Measurements from ENCODE around the gene MPZL2.

The MPZL2 gene

GRCh38 chr11:118267486-118267885, 3.4 kb upstream of the MPZL2 start:
- H3K36me3 Mint-ChIP-seq (ENCODE audit: low read depth): peaks cover 8% of the 10 kb centered on the region
- H3K27ac Mint-ChIP-seq: no peak overlapping the region
- peaks cover 13% of the 10 kb centered on the region for H3K27me3 Mint-ChIP-seq
- H3K4me1 Mint-ChIP-seq (ENCODE audit: low read depth): peaks cover 24% of the 10 kb centered on the region
- no peak overlapping the region for H3K4me3 Mint-ChIP-seq
- no peaks in the 10 kb centered on the region for H3K9me3 Mint-ChIP-seq

- peaks cover 8% of the 10 kb centered on the region for H3K27me3 Mint-ChIP-seq
- no peak overlapping the region for H3K4me3 Mint-ChIP-seq
- H3K27ac Mint-ChIP-seq: no peak overlapping the region
- no peaks in the 10 kb centered on the region for H3K9me3 Mint-ChIP-seq
- H3K36me3 Mint-ChIP-seq (ENCODE audit: low read depth): peaks cover 21% of the 10 kb centered on the region
- H3K4me1 Mint-ChIP-seq (ENCODE audit: low read depth): peaks cover 37% of the 10 kb centered on the region
Observed at GRCh38 chr11:118265954-118266353, 1.9 kb upstream of the MPZL2 start.

DNA sequence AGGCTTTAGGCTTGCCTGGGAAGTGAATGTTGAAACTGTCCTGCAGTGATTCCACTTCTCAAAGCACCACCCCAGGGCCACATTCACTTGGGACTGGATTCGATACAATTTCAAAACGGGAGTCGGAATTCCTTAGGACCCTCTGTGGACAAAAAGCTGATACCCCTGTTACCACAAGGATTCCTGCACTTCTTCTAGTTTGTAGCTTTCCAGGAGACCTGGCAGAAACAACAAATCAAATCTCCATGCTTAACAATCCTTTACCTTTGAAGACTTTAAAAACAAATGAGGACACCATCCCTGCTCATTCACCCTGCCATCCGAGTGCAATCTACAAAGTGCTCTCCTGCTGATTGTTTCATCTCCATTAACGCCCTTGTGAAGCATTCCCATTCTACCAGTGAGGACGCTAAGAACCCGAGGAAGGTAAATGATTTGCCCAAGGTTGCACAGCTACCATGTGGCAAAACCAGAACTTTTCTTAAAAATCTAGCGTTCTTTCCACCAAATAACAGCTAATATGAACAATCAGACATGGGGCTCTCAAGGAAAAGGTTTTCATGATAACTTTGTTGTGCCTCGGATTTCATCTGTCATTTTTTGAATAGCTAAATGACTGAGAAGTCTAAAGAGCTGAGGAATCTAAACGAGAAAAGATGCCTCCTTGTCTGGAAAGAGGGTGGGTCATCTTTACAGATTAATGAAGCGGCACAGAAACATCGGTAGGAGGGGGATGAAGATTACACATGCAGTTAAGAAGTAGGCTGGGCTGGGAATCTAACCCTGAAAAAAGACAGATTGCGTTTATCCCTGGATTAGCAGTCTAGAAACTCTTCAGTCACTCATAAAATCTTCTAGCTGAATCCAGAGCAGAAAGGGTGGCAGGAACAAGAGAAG, 720 bp upstream of the MPZL2 start:
- Mint-ChIP-seq H3K27me3 (peaks cover 8% of the 10 kb centered on the region), H3K4me1 (ENCODE audit: low read depth) (peaks cover 48% of the 10 kb centered on the region), H3K4me3 (peak overlapping the region; percentile 87), H3K9me3 (no peaks in the 10 kb centered on the region), H3K27ac (peak overlapping the region; percentile 81), H3K36me3 (ENCODE audit: low read depth) (peaks cover 33% of the 10 kb centered on the region)

DNA sequence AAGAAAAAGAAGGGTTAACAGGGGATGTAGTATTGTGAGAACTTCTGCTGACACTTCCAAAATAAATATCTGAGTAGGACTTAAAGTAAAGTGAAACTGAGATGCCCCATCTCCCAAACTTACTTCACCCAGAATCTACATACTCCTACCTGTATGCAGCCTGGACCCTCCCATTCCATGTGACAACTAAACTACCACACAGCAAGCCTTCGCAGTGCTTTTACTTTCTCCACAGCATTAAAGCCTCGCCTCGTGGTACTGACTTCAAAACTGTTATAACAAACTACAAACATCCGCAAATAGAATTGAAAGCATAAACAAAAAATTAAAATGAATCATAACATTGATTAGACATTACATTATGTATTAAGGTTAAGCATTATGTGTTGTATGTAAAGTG, 985 bp downstream of the MPZL2 start:
- Mint-ChIP-seq H3K4me1 (ENCODE audit: low read depth) (peaks cover 53% of the 10 kb centered on the region), H3K9me3 (no peaks in the 10 kb centered on the region), H3K27ac (peak overlapping the region; percentile 81), H3K4me3 (peak overlapping the region; percentile 87), H3K27me3 (peaks cover 8% of the 10 kb centered on the region), H3K36me3 (ENCODE audit: low read depth) (peaks cover 48% of the 10 kb centered on the region)

DNA sequence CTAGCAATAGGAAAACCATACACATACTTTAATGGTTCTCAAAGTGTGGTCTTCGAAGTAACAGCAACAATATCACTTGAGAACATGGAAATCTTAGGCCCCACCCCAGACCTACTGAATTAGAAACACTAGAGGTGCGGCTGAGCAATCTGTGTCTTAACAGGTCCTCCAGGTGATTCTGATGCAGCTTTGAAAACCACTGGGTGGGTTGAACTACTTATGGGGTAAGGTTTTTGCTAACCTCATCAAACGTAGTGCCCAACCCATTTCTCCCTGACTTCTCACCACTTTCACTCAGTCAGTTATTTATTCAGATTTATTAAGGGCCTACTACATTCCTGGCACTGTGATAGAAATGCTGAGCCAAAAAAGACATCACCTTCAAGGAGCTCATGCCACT, 3.7 kb downstream of the MPZL2 start:
- Mint-ChIP-seq H3K27ac (no peak overlapping the region), H3K27me3 (peaks cover 8% of the 10 kb centered on the region), H3K4me1 (ENCODE audit: low read depth) (peaks cover 53% of the 10 kb centered on the region), H3K9me3 (no peaks in the 10 kb centered on the region), H3K4me3 (no peak overlapping the region), H3K36me3 (ENCODE audit: low read depth) (peaks cover 71% of the 10 kb centered on the region)

- peaks cover 51% of the 10 kb centered on the region for H3K4me1 Mint-ChIP-seq (ENCODE audit: low read depth)
- H3K27ac Mint-ChIP-seq: no peak overlapping the region
- H3K9me3 Mint-ChIP-seq: no peaks in the 10 kb centered on the region
- no peak overlapping the region for H3K4me3 Mint-ChIP-seq
- H3K27me3 Mint-ChIP-seq: peaks cover under 1% of the 10 kb centered on the region
- peaks cover 83% of the 10 kb centered on the region for H3K36me3 Mint-ChIP-seq (ENCODE audit: low read depth)
Observed at GRCh38 chr11:118259138-118259537, 5.0 kb downstream of the MPZL2 start.

GRCh38 chr11:118258410-118258809, 5.7 kb downstream of the MPZL2 start:
- no peaks in the 10 kb centered on the region for H3K9me3 Mint-ChIP-seq
- H3K27ac Mint-ChIP-seq: no peak overlapping the region
- no peak overlapping the region for H3K4me3 Mint-ChIP-seq
- H3K4me1 Mint-ChIP-seq (ENCODE audit: low read depth): peaks cover 44% of the 10 kb centered on the region
- H3K36me3 Mint-ChIP-seq (ENCODE audit: low read depth): peaks cover 83% of the 10 kb centered on the region
- H3K27me3 Mint-ChIP-seq: no peaks in the 10 kb centered on the region

- H3K4me1 Mint-ChIP-seq (ENCODE audit: low read depth): peaks cover 47% of the 10 kb centered on the region
- peak overlapping the region; percentile 99 for H3K27ac Mint-ChIP-seq
- H3K27me3 Mint-ChIP-seq: no peaks in the 10 kb centered on the region
- peaks cover 42% of the 10 kb centered on the region for H3K36me3 Mint-ChIP-seq (ENCODE audit: low read depth)
- H3K4me3 Mint-ChIP-seq: peak overlapping the region; percentile 98
- no peaks in the 10 kb centered on the region for H3K9me3 Mint-ChIP-seq
Observed at GRCh38 chr11:118252688-118253087, 11.4 kb downstream of the MPZL2 start.

DNA sequence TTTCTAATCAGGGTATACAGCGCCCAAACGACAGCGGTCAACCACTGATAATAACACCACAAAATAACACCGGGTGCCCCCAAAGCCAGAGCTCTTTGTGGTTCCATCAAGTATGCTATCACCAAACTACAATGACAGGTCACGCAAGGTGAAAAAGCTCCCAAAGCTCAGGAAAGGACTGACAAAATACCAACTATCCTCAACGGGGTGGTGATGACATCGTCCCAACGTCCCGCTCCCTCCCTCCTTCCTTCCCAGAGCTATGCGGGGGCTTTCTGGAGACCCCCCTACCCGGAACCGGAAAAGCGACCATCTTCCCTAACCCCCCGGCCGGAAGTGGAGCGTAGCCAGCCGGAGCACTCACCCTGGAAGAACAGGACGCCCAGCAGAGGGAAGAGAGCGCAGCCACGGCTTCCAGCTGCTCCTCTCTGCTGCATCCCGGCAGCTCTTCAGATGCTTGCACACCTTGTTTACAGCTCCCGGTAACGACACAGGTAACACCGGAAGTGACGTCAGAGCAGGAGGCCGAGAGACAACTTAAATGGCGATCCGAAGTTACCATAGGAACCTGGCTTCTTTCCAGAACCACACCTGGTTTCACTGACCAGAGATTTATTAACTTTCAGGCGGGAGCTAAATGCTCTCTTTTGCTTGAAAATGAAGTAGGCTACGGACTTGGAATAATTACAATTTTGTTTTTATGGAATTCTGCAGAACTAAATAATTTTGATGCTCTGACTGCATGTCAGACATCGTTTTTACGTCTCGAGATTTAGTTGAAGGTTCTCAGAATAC, 12.0 kb downstream of the MPZL2 start, which contains the start of gene MPZL3:
Gene MPZL3 (minus strand): TSS at position 508 of the 795 bp plus-strand sequence. CDS start 71 bp downstream, at position 437.
- Mint-ChIP-seq H3K27me3 (no peaks in the 10 kb centered on the region), H3K27ac (peak within 1 kb of the TSS; percentile 99), H3K9me3 (no peaks in the 10 kb centered on the region), H3K36me3 (ENCODE audit: low read depth) (peaks cover 44% of the 10 kb centered on the region), H3K4me1 (ENCODE audit: low read depth) (peaks cover 54% of the 10 kb centered on the region), H3K4me3 (peak within 1 kb of the TSS; percentile 98)

DNA sequence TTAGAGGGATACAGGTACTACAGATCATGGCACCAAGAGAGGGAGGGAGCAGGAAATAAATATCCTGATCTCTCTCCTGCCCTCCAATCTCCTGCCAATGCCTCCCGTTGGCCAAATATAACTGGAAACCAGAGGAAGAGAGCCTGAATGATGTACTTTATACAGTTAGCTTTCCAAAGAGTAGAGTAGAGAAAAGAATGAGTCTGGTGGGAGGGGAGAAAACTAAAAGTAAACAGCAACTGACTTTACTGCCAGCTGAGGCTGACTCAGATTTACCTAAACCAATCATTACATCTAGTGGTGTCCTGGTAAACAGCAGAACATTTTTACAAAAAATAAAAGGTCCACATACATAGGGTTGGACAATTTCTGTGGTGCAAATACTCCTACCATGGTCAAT, 17.1 kb downstream of the MPZL2 start:
- H3K27me3 Mint-ChIP-seq: no peaks in the 10 kb centered on the region
- peaks cover 28% of the 10 kb centered on the region for H3K36me3 Mint-ChIP-seq (ENCODE audit: low read depth)
- H3K27ac Mint-ChIP-seq: peak overlapping the region; percentile 83
- no peaks in the 10 kb centered on the region for H3K9me3 Mint-ChIP-seq
- peak overlapping the region; percentile 61 for H3K4me3 Mint-ChIP-seq
- peaks cover 86% of the 10 kb centered on the region for H3K4me1 Mint-ChIP-seq (ENCODE audit: low read depth)

GRCh38 chr11:118245936-118246562, 18.0 kb downstream of the MPZL2 start:
- H3K27ac Mint-ChIP-seq: peak overlapping the region; percentile 83
- no peaks in the 10 kb centered on the region for H3K27me3 Mint-ChIP-seq
- H3K4me3 Mint-ChIP-seq: peak overlapping the region; percentile 40
- H3K9me3 Mint-ChIP-seq: no peaks in the 10 kb centered on the region
- peaks cover 95% of the 10 kb centered on the region for H3K4me1 Mint-ChIP-seq (ENCODE audit: low read depth)
- H3K36me3 Mint-ChIP-seq (ENCODE audit: low read depth): peaks cover 36% of the 10 kb centered on the region

DNA sequence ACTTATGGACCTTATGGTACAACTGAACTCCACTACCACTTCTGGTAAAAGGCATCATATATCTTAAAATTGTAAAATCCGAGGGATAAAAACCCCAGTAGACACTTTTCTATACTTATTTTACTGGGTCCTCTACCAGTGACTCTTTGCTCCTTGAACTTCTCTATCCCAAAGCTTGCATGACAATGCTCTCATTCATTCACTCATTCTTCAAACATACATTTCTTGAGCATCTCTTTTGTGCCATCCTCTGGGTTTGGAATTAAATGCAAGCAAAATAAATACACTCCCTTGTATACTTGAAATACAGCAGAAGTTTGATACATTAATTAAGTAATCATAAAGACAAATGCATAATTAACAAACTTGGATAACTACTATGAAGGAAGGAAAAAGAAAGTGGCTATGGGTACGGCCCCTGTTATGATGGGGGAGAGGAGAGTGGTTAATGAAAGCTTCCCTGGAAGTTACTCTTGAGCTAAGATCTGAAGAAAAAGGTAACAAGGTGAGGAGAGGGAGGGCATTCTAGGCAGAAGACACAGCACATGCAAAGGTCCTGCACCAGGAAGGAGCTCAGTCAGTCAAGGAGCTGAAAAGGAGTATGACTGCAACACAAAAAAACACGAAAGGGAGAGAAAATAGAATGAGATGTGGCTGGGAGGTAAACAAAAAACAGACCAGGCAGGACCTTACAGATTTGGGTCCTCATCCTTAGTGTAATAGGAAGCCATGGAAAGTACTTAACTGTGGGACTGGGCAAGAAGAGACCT, 19.9 kb downstream of the MPZL2 start:
- peak overlapping the region; percentile 99 for H3K27ac Mint-ChIP-seq

DNA sequence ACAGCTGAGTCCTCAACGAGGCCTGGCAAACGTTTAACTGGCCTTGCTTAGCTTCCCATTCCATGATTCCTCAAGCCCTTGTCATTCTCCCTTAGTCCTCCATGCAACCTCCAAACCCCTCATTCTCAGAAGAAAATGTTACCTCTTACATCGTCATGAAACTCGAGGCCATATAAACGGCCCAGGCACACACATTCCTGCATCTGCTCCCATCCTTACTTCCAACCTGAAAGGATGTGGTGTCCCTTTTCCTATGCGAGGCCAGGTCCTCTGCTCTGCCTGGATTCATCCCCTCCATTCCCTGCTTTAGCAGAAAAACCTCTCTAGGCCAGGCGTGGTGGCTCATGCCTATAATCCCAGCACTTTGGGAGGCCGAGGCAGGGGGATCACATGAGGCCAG, 20.9 kb downstream of the MPZL2 start:
- peaks cover 61% of the 10 kb centered on the region for H3K36me3 Mint-ChIP-seq (ENCODE audit: low read depth)
- H3K27ac Mint-ChIP-seq: peak overlapping the region; percentile 99
- H3K27me3 Mint-ChIP-seq: no peaks in the 10 kb centered on the region
- H3K4me1 Mint-ChIP-seq (ENCODE audit: low read depth): peaks cover 95% of the 10 kb centered on the region
- peak overlapping the region; percentile 60 for H3K4me3 Mint-ChIP-seq
- no peaks in the 10 kb centered on the region for H3K9me3 Mint-ChIP-seq

More for the DNA sequence above, 19.9 kb downstream of the MPZL2 start:
- Mint-ChIP-seq H3K9me3 (no peaks in the 10 kb centered on the region), H3K4me3 (no peak overlapping the region), H3K36me3 (ENCODE audit: low read depth) (peaks cover 51% of the 10 kb centered on the region), H3K27me3 (no peaks in the 10 kb centered on the region), H3K4me1 (ENCODE audit: low read depth) (peaks cover 96% of the 10 kb centered on the region)

GRCh38 chr11:118241764-118242098, 22.4 kb downstream of the MPZL2 start:
- H3K4me3 Mint-ChIP-seq: peak overlapping the region; percentile 93

More at GRCh38 chr11:118241764-118242098, 22.4 kb downstream of the MPZL2 start:
- Mint-ChIP-seq H3K27ac (peak overlapping the region; percentile 99), H3K9me3 (no peaks in the 10 kb centered on the region), H3K27me3 (no peaks in the 10 kb centered on the region), H3K36me3 (ENCODE audit: low read depth) (peaks cover 64% of the 10 kb centered on the region), H3K4me1 (ENCODE audit: low read depth) (peaks cover 97% of the 10 kb centered on the region)

All from stimulated activated naive CD8-positive, alpha-beta T cell treated with anti-CD3 and anti-CD28 coated beads, Interleukin-15, Interleukin-2, amounts not matched to agents 100 ng/mL and 50 ng/mL, for 24 hours (primary cell).